HEK293T (cell line): ENCODE results near the gene ACP7.

Source experiments
- ELF4 ChIP-seq: fragments of 450-650 bp; IDR thresholded peaks from 2 replicates; pipeline ENCODE4 v1.6.1; 2017; ENCODE audit warnings: antibody characterized with exemption
- FOXK2 ChIP-seq: fragments of 450-650 bp; IDR thresholded peaks from 2 replicates; pipeline ENCODE4 v1.6.1; 2016; ENCODE audit warnings: mild to moderate bottlenecking

GRCh38 chr19:39124136-39124764, 40.1 kb downstream of the ACP7 start:
- TF ChIP-seq ELF4 (no peak), FOXK2 (no peak)
